NB4 (cell line): Measurements from ENCODE around the gene SCAMP4.
A peak's percentile ranks its signal among the peaks of the same experiment; 100 is the strongest.
"Not testable (repeated sequence)": the region's sequence is repeated elsewhere in the genome, so short reads cannot be mapped to it uniquely, and the experiment has no call there.

Experiments used
- DNase-seq: peaks from one replicate; pipeline ENCODE4 v3.0.0; 2010; ENCODE audit warnings: low read depth
- H3K4me3 ChIP-seq: one replicate; pipeline ENCODE4 v1.5.1; 2011; ENCODE audit warnings: mild to moderate bottlenecking, low read depth, low read length, moderate library complexity
- MAX ChIP-seq: IDR thresholded peaks from 2 replicates; pipeline ENCODE4 v1.6.1; 2011; ENCODE audit warnings: low read depth, low read length
- MYC ChIP-seq: IDR thresholded peaks from 2 replicates; pipeline ENCODE4 v1.6.1; 2011; ENCODE audit warnings: low read depth, low read length
- POLR2A ChIP-seq: IDR thresholded peaks from 2 replicates; pipeline ENCODE4 v1.6.1; 2011; ENCODE audit warnings: mild to moderate bottlenecking; ENCODE audit not compliant: insufficient read length; ENCODE audit errors: extremely low read depth
- TF ChIP-seq, protein P1 (sequence below): IDR thresholded peaks from one replicate; pipeline ENCODE4 v1.5.1; 2012; ENCODE audit warnings: low read depth, low read length

The SCAMP4 gene

DNA sequence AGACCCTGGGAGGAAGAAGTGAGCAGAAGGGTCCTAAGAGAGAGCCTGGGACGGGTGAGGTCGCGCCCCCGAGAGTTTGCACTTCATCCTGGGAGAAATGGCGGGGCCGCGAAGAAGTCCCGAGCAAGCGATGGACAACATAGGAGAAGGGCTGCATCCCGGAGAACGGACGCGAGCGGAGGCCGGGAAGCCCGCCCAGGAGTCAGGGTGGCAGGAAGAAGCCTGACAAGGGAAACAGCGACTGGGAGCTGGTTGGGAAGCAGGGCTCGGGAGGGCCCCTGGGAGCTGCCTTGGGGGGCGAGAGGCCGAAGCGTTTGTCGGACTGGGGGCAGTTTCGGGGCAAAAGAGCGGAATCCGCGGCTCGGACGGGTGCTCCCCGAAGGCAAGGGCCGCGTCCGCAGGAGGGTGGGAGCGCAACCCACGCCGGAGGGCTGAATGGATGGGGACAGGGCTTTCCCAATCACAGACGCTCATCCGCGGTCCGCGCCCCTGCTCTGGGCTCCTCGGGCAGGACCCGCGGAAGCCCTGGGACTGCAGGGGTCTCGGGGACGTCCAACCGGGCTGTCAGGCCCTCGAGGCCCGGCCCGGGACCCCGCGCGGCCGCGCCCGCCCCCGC lies 20.4 kb upstream of the SCAMP4 start:
- no peak for TF ChIP-seq MYC
- no peak for TF ChIP-seq MAX
- TF ChIP-seq, protein P1, sequence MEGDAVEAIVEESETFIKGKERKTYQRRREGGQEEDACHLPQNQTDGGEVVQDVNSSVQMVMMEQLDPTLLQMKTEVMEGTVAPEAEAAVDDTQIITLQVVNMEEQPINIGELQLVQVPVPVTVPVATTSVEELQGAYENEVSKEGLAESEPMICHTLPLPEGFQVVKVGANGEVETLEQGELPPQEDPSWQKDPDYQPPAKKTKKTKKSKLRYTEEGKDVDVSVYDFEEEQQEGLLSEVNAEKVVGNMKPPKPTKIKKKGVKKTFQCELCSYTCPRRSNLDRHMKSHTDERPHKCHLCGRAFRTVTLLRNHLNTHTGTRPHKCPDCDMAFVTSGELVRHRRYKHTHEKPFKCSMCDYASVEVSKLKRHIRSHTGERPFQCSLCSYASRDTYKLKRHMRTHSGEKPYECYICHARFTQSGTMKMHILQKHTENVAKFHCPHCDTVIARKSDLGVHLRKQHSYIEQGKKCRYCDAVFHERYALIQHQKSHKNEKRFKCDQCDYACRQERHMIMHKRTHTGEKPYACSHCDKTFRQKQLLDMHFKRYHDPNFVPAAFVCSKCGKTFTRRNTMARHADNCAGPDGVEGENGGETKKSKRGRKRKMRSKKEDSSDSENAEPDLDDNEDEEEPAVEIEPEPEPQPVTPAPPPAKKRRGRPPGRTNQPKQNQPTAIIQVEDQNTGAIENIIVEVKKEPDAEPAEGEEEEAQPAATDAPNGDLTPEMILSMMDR: no peak
- no peak for TF ChIP-seq POLR2A
- no peak for DNase-seq
- H3K4me3 ChIP-seq: peak overlapping the region; percentile 71

DNA sequence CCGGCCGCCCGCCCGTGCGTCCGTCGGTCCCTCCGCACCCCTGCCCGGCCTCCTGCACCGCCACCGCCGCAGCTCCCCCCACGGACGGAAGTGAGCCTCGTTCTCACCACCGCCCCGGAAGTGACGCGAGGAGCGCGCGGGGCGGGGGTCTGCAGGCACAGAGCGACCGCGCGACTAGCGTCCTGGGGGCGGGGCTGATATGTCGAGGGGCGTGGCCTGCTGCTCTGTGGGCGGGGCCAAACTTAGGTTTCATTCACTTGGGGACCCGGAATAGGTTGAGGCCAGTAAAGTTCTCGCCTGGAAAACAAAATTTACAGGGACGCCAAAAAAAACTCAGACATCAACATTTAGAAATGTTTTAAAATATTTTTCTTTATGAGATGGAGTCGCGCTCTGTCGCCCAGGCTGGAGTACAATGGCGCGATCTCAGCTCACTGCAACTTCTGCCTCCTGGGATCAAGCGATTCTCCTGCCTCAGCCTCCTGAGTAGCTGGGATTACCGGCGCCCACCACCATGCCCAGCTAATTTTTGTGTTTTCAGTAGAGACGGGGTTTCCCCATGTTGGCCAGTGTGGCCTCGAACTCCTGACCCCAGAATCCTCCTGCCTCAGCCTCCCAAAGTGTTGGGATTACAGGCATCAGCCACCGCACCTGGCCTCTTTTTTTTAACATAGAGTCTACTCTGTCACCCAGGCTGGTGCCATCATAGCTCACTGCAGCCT lies 19.6 kb upstream of the SCAMP4 start, which contains the start of gene ABHD17A:
TSS of gene ABHD17A (minus strand) at position 99 of the 722 bp plus-strand sequence. CDS start 3,930 bp downstream, outside the sequence.
- TF ChIP-seq MAX: peak; percentile 16; the same call in 1 of the 2 replicates
- peak; percentile 31; the same call in 1 of the 2 replicates for TF ChIP-seq MYC
- peak; percentile 92 for DNase-seq
- peak within 1 kb of the TSS; percentile 71 for H3K4me3 ChIP-seq

- not testable (repeated sequence) for H3K4me3 ChIP-seq, DNase-seq
These were observed 18.8 kb upstream of the SCAMP4 start for GRCh38 chr19:1886360-1886759.

DNA sequence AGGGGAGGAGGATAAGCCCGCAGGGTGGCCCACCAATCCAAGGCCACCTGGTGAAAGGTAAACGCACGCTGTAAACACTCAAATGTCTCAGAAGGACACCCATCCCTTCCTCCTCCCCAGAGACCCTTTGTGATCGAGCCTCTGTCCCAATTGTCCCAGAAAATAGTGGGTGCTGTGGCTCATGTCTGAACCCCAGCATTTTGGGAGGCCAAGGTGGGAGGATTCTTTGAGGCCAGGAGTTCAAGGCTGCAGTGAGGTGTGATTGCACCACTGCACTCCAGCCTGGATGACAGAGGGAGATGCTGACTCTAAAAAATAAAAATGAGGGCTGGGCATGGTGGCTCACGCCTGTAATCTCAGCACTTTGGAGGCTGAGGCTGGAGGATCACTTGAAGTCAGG lies 16.8 kb upstream of the SCAMP4 start:
- DNase-seq: no peak
- TF ChIP-seq, protein P1: no peak
- TF ChIP-seq MYC: no peak
- TF ChIP-seq POLR2A: no peak
- no peak for TF ChIP-seq MAX
- H3K4me3 ChIP-seq: no peak overlapping the region

GRCh38 chr19:1889907-1890306 lies 15.3 kb upstream of the SCAMP4 start:
- no peak overlapping the region for H3K4me3 ChIP-seq
- TF ChIP-seq MYC (no peak), MAX (no peak), POLR2A (no peak)
- TF ChIP-seq, protein P1: no peak
- DNase-seq: no peak

GRCh38 chr19:1893791-1894190 lies 11.4 kb upstream of the SCAMP4 start:
- no peak for DNase-seq
- H3K4me3 ChIP-seq: no peak overlapping the region
- TF ChIP-seq, protein P1: no peak
- TF ChIP-seq POLR2A (no peak), MAX (no peak), MYC (no peak)
